Naive thymus-derived CD8-positive, alpha-beta T cell (primary cell): Measurements from ENCODE around the gene TAF1A. TPM values are rescaled to one million over a fixed set of nuclear protein-coding genes. Genes with fewer than 3 reads are reported as not detected.

Experiments
- ATAC-seq, 2 donors: fragments of 150-1000 bp; cut with Tn5 transposase in 1 of 2; sonication (Bioruptor Pico), chemical (Tn5 transposase) in 1 of 2; 1 replicate in 1 of 2; 2 replicates in 1 of 2; pipeline ENCODE4 v1.10.0; 2021; ENCODE audit warnings: mild to moderate bottlenecking in 2 of 2, moderate library complexity in 2 of 2
- POLR2A ChIA-PET: fragments of 350-600 bp; sonication (Branson Sonifier 250); formaldehyde crosslinking; loops from one replicate; lab custom pipeline; 2021; ENCODE audit warnings: antibody characterized with exemption; lab: Charles Lee
- DNase-seq, 10 donors: peaks; one replicate each; pipeline versions ENCODE4 v3.0.0 to v3.0.0-alpha.2; 2020 to 2022
- H3K27ac Mint-ChIP-seq, 10 donors: one replicate each; pipeline ENCODE4 v1.8.0; 2020 to 2022; ENCODE audit warnings: mild to moderate bottlenecking in 10 of 10, mixed read lengths in 10 of 10, moderate library complexity in 4 of 10, inconsistent platforms in 1 of 10
- H3K27me3 Mint-ChIP-seq, 5 donors: one replicate each; pipeline ENCODE4 v1.8.0; 2021 to 2022; ENCODE audit warnings: mixed read lengths in 5 of 5
- H3K36me3 Mint-ChIP-seq, 3 donors: one replicate each; pipeline ENCODE4 v1.8.0; 2020 to 2022; ENCODE audit warnings: mixed read lengths in 3 of 3, mild to moderate bottlenecking in 2 of 3, inconsistent platforms in 1 of 3
- H3K4me1 Mint-ChIP-seq, 4 donors: one replicate each; pipeline ENCODE4 v1.8.0; 2021 to 2022; ENCODE audit warnings: mixed read lengths in 4 of 4
- H3K4me3 Mint-ChIP-seq, 10 donors: one replicate each; pipeline ENCODE4 v1.8.0; 2020 to 2022; ENCODE audit warnings: mild to moderate bottlenecking in 10 of 10, mixed read lengths in 10 of 10, moderate library complexity in 6 of 10, inconsistent platforms in 1 of 10
- H3K9me3 Mint-ChIP-seq, 9 donors: one replicate each; pipeline ENCODE4 v1.8.0; 2020 to 2022; ENCODE audit warnings: mixed read lengths in 9 of 9, mild to moderate bottlenecking in 3 of 9, inconsistent platforms in 1 of 9, moderate library complexity in 1 of 9
- polyA plus RNA-seq, 3 donors: library from polyadenylated mRNA; unstranded; fragments of 300-500 nt; fragmentation: Illumina TruSeq; gene quantifications; one replicate each; pipeline ENCODE4 v1.2.3, GENCODE V29; 2021
- total RNA-seq, 8 experiments: library from RNA in 2 of 8; stranded (reverse) in 2 of 8; gene quantifications; one replicate each; pipeline ENCODE4 v1.2.3 and lab custom pipeline; 2021 to 2026

TAF1A gene
- total and polyA plus RNA-seq, 5 experiments from 2014 or later, result 2.7 to 16.4 (median 5.8) TPM

DNA sequence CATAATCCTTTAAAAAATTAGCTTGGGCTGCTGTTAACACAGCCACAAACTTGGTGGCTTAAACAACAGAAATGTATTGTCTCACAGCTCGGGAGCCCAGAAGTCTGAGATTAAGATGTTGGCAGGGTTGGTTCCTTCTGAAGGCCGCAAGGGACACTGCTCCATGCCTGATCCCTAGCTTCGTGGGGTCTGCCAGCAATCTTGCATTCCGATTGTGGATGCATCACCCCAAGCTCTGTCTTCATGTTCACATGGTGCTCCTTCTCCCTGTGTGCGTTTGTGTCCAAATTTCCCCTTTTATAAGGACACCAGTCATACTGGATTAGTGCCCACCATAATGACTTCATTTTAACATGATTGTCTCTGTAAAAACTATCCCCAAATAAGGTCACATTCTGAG is 36.9 kb downstream of the TAF1A start:
- no peak for ATAC-seq
- peaks cover 0 to 3% (median 0%) of the 10 kb centered on the region in 4 donors for H3K4me1 Mint-ChIP-seq
- H3K27ac Mint-ChIP-seq, result no peak overlapping the region
- H3K4me3 Mint-ChIP-seq, result no peak overlapping the region
- no peaks in the 10 kb centered on the region for H3K9me3 Mint-ChIP-seq
- POLR2A ChIA-PET, result no interaction called here
- no peak for DNase-seq
- H3K27me3 Mint-ChIP-seq, result peaks cover 0 to 1% (median 0%) of the 10 kb centered on the region in 5 donors
- H3K36me3 Mint-ChIP-seq, result peaks cover 0 to 30% (median 6%) of the 10 kb centered on the region in 3 donors

DNA sequence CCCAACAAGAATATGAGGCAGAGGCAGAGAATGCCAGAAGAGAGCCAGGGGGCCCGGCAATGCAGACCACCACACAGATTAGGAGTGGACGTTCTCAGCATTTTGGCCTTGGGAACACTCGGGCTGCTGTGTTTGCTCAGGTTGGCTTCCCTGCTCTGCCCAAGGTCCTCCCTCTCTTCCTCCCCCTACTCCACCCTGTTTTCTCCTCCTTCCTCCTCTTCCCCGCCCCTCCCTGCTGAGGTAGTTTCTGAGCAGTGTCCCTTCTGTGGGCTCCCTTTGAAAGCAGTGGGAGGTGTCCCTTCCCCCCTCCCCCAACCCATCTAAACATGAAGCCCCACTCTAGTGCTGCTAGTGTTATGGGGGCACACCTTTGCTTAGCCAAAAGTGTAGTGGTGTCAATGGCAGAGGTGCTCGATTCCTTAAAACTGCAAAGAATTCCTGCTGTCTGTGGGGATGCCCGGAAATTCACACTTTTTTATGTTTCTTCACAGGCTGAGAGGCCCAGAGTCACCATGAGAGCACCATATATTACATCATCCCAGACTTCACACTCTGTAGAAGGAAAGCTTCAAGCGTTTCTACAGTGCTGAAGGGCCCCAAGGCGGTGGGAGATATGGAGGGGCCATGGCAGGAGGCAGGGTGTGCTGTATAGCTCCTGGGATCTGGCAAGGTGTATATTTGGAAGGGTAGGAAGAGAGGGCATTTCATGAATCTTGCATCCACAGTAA is 41.6 kb downstream of the TAF1A start, which contains the start of gene HHIPL2:
Gene HHIPL2, minus strand, starts transcription at position 161 of the 728 bp plus-strand sequence. Its CDS starts 60 bp downstream, at position 101.
- Mint-ChIP-seq H3K9me3 (no peaks in the 10 kb centered on the region), H3K27ac (no peak within 1 kb of the TSS)
- POLR2A ChIA-PET, result no interaction called here

DNA sequence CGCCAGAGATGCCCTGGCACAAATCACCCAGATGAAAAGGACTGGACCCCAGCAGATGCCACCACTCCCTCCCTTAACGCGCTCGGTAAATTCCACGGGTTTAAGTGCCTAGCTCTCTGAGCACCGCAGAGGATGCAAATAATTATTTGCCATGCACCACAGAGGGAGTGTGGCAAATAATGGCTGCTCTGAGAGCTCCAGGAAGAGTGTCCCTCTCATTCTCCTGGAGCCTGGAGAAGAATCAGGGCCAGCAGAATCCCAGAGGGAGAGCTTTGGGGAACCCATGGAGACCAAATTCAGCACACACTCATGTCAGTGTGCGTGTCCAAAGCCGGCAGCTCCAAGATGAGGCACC is 42.5 kb downstream of the TAF1A start:
- no peak for DNase-seq
- Mint-ChIP-seq H3K36me3 (no peaks in the 10 kb centered on the region), H3K27ac (no peak overlapping the region), H3K27me3 (peaks cover 9 to 36% (median 18%) of the 10 kb centered on the region in 5 donors), H3K4me1 (no peaks in the 10 kb centered on the region), H3K4me3 (no peak overlapping the region), H3K9me3 (no peaks in the 10 kb centered on the region)
- POLR2A ChIA-PET, result no interaction called here
- ATAC-seq, result no peak

More for the DNA sequence above, 41.6 kb downstream of the TAF1A start, which contains the start of gene HHIPL2:
- H3K4me3 Mint-ChIP-seq, result no peak within 1 kb of the TSS
- no peaks in the 10 kb centered on the region for H3K4me1 Mint-ChIP-seq
- H3K27me3 Mint-ChIP-seq, result peaks cover 4 to 29% (median 18%) of the 10 kb centered on the region in 5 donors
- no peak for DNase-seq
- H3K36me3 Mint-ChIP-seq, result no peaks in the 10 kb centered on the region
- no peak for ATAC-seq

DNA sequence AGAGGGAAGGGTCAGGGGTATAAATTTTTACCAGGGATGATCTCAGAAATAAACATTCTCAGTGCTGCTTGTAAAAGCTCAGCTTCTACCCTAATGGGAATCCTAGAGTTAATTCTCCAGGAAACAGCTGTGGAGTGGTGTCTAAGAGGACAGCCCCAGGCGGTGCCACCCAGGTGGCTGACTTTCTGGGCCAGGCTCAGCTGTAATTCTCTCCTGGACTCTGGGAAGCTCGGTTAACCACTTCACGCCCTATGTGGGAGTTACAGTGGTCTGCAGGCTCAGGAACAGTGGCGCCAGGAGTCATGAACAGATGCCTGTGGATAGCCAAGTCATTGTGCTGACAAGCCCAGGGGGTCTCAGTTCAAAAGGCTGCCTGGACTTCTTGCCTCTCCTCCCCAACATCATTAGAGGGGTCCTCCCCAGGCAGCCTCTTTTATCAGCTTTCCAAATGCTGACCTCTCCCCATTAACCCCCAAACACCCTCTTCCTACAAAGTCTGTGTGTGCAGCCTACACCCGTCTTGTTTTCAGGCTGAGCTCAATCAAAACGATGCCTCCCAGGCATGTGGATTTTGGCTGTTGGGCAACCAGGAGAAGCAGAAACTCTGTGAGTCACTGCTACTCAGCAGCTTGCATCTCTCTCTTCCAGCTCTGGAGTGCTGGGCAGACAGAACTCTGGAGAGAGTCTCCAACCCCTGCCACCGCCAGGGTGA is 43.0 kb downstream of the TAF1A start:
- Mint-ChIP-seq H3K4me3 (no peak overlapping the region), H3K4me1 (no peaks in the 10 kb centered on the region), H3K27me3 (peaks cover 9 to 40% (median 18%) of the 10 kb centered on the region in 5 donors), H3K36me3 (peaks cover 0 to 3% (median 0%) of the 10 kb centered on the region in 3 donors), H3K27ac (no peak overlapping the region), H3K9me3 (no peaks in the 10 kb centered on the region)
- ATAC-seq (no peak), DNase-seq (no peak)
- POLR2A ChIA-PET, result no interaction called here

DNA sequence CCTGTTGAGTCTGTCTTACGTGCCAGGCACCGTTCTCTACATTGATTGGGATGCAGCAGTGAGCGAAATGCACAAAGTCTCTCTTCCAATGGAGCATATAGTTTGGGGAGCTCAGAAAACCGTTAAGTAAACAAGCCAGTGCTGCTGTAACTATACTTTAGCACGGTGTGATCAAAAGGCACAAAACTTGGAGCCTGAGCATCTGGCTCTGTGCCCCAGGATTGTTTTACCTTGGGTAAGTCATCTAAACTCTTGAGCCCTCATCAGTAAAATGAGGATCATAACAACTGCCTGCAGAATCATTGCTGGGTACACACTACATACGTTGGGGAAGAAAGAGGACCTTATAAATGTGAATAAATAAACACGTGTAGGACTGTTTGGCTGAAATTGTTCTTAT is 43.6 kb downstream of the TAF1A start:
- ATAC-seq (no peak), DNase-seq (no peak)
- H3K9me3 Mint-ChIP-seq, result no peaks in the 10 kb centered on the region
- H3K4me1 Mint-ChIP-seq, result no peaks in the 10 kb centered on the region
- H3K27me3 Mint-ChIP-seq, result peaks cover 9 to 40% (median 18%) of the 10 kb centered on the region in 5 donors
- POLR2A ChIA-PET, result no interaction called here
- no peak overlapping the region for H3K4me3 Mint-ChIP-seq
- H3K36me3 Mint-ChIP-seq, result peaks cover 0 to 3% (median 0%) of the 10 kb centered on the region in 3 donors
- H3K27ac Mint-ChIP-seq, result no peak overlapping the region

DNA sequence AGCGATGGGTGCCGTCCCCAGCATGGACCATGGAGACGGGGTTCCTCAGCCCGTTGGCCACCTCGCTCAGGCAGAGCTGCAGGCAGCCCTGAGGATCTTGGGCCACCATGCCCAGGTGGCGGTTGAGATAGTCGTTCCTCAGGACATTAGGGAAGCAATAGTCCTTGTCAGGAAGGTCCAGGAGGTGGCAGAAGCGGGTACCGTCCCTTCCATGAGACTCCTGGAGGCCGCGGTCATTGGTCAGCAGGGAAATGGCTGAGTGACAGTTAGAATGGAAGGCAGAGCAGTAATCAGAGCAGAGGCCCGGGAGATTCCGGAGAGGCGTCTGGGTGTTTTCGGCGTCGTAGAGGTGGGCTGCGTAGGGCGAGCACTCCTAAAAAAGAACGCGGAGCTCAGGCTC is 45.9 kb downstream of the TAF1A start:
- POLR2A ChIA-PET, result no interaction called here
- no peaks in the 10 kb centered on the region for H3K4me1 Mint-ChIP-seq
- H3K4me3 Mint-ChIP-seq, result no peak overlapping the region

DNA sequence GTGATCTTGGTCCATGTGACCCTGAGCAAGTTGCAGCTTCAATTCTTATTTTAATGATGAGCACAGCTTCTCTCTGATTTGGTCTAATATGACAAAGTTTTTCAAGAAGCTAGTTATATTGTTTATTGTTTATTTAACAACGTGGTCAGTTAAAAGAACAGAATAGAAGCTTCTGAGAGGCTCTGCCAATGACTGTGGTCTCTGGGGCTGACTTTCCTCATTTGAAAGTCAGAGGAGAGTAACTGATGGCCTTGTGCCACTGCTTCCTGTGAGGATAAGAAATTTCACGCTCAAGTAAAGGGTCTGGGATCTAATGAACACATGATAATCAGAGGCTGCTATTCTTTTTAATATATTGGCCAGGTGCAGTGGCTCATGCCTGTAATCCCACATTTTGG is 49.1 kb downstream of the TAF1A start:
- no peaks in the 10 kb centered on the region for H3K4me1 Mint-ChIP-seq
- peaks cover 9 to 30% (median 12%) of the 10 kb centered on the region in 5 donors for H3K27me3 Mint-ChIP-seq
- ATAC-seq, result no peak
- no peak for DNase-seq
- no peak overlapping the region for H3K27ac Mint-ChIP-seq
- H3K36me3 Mint-ChIP-seq, result peaks cover 0 to 3% (median 0%) of the 10 kb centered on the region in 3 donors
- POLR2A ChIA-PET, result no interaction called here
- no peaks in the 10 kb centered on the region for H3K9me3 Mint-ChIP-seq
- no peak overlapping the region for H3K4me3 Mint-ChIP-seq

More for the DNA sequence above, 45.9 kb downstream of the TAF1A start:
- H3K27ac Mint-ChIP-seq, result peak overlapping the region in 1 of 10 donors; percentile 24
- H3K27me3 Mint-ChIP-seq, result peaks cover 9 to 40% (median 18%) of the 10 kb centered on the region in 5 donors
- ATAC-seq (no peak), DNase-seq (no peak)
- H3K36me3 Mint-ChIP-seq, result peaks cover 0 to 3% (median 0%) of the 10 kb centered on the region in 3 donors
- no peaks in the 10 kb centered on the region for H3K9me3 Mint-ChIP-seq

DNA sequence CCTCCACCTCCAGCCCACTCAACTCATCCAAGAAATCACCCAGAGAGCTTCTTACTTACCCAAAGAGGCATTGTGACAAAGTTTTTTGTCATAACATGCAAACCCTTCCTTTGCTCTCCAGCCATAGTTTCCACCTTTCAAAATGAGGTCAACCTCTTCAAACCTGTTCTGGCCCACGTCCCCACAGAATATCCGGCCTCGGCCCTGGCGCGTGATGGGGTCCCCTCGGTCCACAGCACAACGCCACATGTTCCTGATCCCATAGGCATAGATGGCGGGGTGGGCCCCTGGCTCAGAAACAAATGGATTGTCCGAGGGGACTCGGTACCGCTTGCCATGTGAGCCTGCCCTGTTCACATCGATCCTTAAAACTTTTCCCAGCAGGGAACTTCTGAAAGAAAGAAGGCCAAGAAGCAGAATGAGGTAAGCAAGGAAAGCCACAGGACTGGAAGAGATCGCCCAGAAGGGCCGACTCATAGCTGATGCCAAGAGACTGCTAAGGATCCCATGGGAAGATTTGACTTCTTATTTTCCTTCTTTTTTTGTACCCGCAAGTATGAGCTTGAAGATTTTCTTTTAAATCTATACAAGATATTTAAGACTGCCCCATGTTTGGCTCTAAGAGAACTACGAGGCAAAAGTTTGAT is 49.7 kb downstream of the TAF1A start:
- DNase-seq (no peak), ATAC-seq (no peak)
- POLR2A ChIA-PET, result no interaction called here
- H3K4me3 Mint-ChIP-seq, result no peak overlapping the region
- H3K9me3 Mint-ChIP-seq, result no peaks in the 10 kb centered on the region
- peaks cover 8 to 27% (median 9%) of the 10 kb centered on the region in 5 donors for H3K27me3 Mint-ChIP-seq
- no peaks in the 10 kb centered on the region for H3K4me1 Mint-ChIP-seq
- no peak overlapping the region for H3K27ac Mint-ChIP-seq
- H3K36me3 Mint-ChIP-seq, result peaks cover 0 to 3% (median 0%) of the 10 kb centered on the region in 3 donors

DNA sequence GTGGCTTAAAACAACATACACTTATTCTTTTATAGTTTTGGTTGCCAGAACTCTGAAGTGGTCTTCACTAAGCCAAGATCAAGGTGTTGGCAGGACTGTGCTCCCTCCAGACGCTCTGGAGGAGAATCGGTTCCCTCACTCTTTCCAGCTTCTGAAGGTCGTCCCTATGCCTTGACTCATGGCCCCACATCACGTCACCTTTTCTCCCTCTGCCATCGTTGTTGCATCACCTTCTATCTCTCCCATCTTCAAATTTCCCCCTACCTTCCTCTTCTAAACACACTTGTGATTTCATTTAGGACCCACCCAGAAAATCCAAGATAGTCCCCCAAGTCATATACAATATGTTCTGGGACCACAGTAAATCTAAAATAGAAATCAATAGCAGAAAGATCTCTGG is 54.3 kb downstream of the TAF1A start:
- peaks cover 0 to 2% (median 0%) of the 10 kb centered on the region in 5 donors for H3K27me3 Mint-ChIP-seq

DNA sequence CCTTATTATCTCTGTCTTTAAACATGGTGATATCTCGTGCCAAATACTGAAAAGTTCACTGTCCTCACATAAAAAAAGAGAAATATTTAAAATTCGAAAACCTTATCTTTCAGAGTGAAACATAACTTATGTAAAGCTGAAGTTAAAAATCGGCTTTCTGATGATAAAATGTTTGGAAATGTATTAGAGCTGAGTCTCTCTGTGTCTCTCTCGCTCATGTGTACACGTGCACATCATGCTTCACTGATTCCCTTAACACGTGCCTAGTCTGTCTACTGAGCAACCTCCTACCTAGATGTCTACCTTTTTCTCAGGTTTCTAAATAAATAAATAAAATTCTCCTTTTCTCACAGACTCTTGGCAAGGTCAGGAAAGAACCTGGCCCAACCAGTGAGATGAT is 58.9 kb downstream of the TAF1A start:
- peaks cover 0 to 12% (median 4%) of the 10 kb centered on the region in 9 donors for H3K9me3 Mint-ChIP-seq
- H3K27ac Mint-ChIP-seq, result no peak overlapping the region
- POLR2A ChIA-PET, result no interaction called here

More for the DNA sequence above, 54.3 kb downstream of the TAF1A start:
- Mint-ChIP-seq H3K4me1 (no peaks in the 10 kb centered on the region), H3K36me3 (peaks cover 0 to 2% (median 0%) of the 10 kb centered on the region in 3 donors), H3K27ac (no peak overlapping the region), H3K9me3 (peaks cover 0 to 2% (median 0%) of the 10 kb centered on the region in 9 donors), H3K4me3 (no peak overlapping the region)
- no peak for ATAC-seq
- POLR2A ChIA-PET, result no interaction called here
- DNase-seq, result no peak

DNA sequence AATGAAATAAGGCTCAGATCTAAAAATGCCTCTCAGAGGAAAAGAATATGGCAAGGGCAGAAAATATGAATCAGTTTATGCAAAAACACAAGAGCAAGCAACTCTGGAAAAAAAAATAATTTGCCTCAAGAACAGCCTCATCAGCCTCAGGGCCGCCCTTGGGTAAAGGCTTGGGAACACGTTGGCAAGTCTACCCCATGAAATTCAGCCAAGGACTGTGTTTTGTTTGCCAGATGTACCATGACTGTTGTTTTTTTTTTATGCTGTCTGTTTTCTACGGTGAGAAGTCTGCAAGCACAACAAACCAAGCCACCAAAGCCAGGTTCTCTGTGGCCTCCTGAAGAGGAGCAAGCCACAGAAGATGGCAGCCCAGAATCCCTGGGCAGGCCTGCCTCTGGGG is 59.8 kb downstream of the TAF1A start:
- H3K27ac Mint-ChIP-seq, result no peak overlapping the region
- H3K9me3 Mint-ChIP-seq, result peaks cover 0 to 12% (median 4%) of the 10 kb centered on the region in 9 donors
- DNase-seq (no peak), ATAC-seq (no peak)
- H3K27me3 Mint-ChIP-seq, result peaks cover 2 to 13% (median 9%) of the 10 kb centered on the region in 5 donors
- H3K36me3 Mint-ChIP-seq, result peaks cover 0 to 8% (median 6%) of the 10 kb centered on the region in 3 donors
- H3K4me3 Mint-ChIP-seq, result no peak overlapping the region
- POLR2A ChIA-PET, result no interaction called here
- no peaks in the 10 kb centered on the region for H3K4me1 Mint-ChIP-seq

More for the DNA sequence above, 58.9 kb downstream of the TAF1A start:
- no peak for DNase-seq
- Mint-ChIP-seq H3K4me1 (no peaks in the 10 kb centered on the region), H3K27me3 (peaks cover 2 to 13% (median 7%) of the 10 kb centered on the region in 5 donors), H3K4me3 (no peak overlapping the region), H3K36me3 (peaks cover 0 to 8% (median 6%) of the 10 kb centered on the region in 3 donors)
- no peak for ATAC-seq

DNA sequence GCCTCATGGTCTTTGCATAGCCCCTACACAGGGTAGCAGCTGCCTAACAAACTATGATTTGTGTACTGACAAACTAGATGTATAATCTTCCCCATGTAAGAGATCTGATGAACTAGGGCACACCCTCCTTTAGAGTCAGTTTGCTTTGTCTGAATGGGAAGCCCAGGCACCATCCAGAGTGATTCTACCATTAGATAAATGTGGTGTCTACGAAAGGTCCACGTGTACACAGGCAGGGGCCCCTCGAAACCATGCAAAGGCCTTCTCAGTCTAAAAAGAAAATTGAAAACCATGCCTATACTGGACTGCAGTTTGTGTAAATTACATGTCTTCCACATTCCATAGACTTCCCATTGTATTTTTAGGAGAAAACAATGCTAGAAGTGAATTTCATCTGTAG is 60.6 kb downstream of the TAF1A start:
- no peak for DNase-seq
- peaks cover 0 to 6% (median 5%) of the 10 kb centered on the region in 3 donors for H3K36me3 Mint-ChIP-seq
- H3K27ac Mint-ChIP-seq, result no peak overlapping the region
- H3K9me3 Mint-ChIP-seq, result peaks cover 0 to 12% (median 4%) of the 10 kb centered on the region in 9 donors
- no peak overlapping the region for H3K4me3 Mint-ChIP-seq
- ATAC-seq, result no peak
- H3K27me3 Mint-ChIP-seq, result peaks cover 2 to 13% (median 9%) of the 10 kb centered on the region in 5 donors
- no peaks in the 10 kb centered on the region for H3K4me1 Mint-ChIP-seq
- POLR2A ChIA-PET, result no interaction called here
